Breast epithelium (tissue), 4 donors: ENCODE measurements around the gene ARMC9. TPM values are rescaled to one million over a fixed set of nuclear protein-coding genes. Genes with fewer than 3 reads are reported as not detected.

Experiments used
- DNase-seq, 2 donors: peaks; one replicate each; pipeline ENCODE4 v3.0.0-alpha.2; 2019; ENCODE audit warnings: low spot score in 2 of 2
- H3K27ac ChIP-seq, 2 donors: fragments of 200-600 bp; sonication (generic) in 1 of 2; one replicate each; pipeline ENCODE4 v1.5.1; 2016 to 2019; ENCODE audit warnings: mild to moderate bottlenecking in 1 of 2
- H3K27me3 ChIP-seq, 2 donors: fragments of 200-600 bp; sonication (generic) in 1 of 2; one replicate each; pipeline versions ENCODE4 v1.5.1 to v1.6.0; 2017 to 2019; ENCODE audit warnings: control low read depth in 1 of 2, mild to moderate bottlenecking in 1 of 2
- H3K36me3 ChIP-seq: fragments of 200-600 bp; one replicate; pipeline ENCODE4 v1.5.1; 2019
- H3K4me1 ChIP-seq, 2 donors: fragments of 200-600 bp; sonication (generic); one replicate each; pipeline ENCODE4 v1.5.1; 2016 to 2019; ENCODE audit warnings: control low read depth in 1 of 2
- H3K4me3 ChIP-seq, 3 donors: fragments of 200-600 bp; sonication (generic); 1 replicate in 2 of 3; 2 replicates in 1 of 3; pipeline ENCODE4 v1.5.1; 2016 to 2019; ENCODE audit warnings: mild to moderate bottlenecking in 3 of 3, moderate library complexity in 2 of 3
- H3K9me3 ChIP-seq, 2 donors: fragments of 200-600 bp; sonication (generic) in 1 of 2; one replicate each; pipeline ENCODE4 v1.5.1; 2016 to 2019; ENCODE audit warnings: control low read depth in 1 of 2
- POLR2A ChIP-seq: fragments of 450-650 bp; IDR thresholded peaks from one replicate; pipeline ENCODE4 v1.6.1; 2016; ENCODE audit warnings: antibody characterized with exemption, mild to moderate bottlenecking, moderate library complexity
- POLR2AphosphoS5 ChIP-seq, 3 donors: sonication (generic); formaldehyde crosslinking; IDR thresholded peaks; one replicate each; pipeline ENCODE4 v1.6.1; 2017; ENCODE audit warnings: antibody characterized with exemption in 3 of 3
- intact Hi-C: fragments of 100-400 bp; cut with DNase I; formaldehyde crosslinking; loops from one replicate; pipeline ENCODE4 v1.15.1; 2023; ENCODE audit warnings: low total_unique reads
- total RNA-seq, 3 donors: library from RNA; depleted of rRNA; stranded (reverse); fragments of >200 nt; gene quantifications; one replicate each; pipeline ENCODE4 v1.1.0, GENCODE V29; 2016
- TF ChIP-seq, protein P1 (sequence below), 3 donors: fragments of 450-650 bp; IDR thresholded peaks; one replicate each; pipeline ENCODE4 v1.5.1; 2016 to 2017; ENCODE audit warnings: antibody characterized with exemption in 3 of 3, mild to moderate bottlenecking in 3 of 3, moderate library complexity in 3 of 3

The ARMC9 gene
- total RNA-seq, 3 donors from 2014 or later: 4.0 to 20.8 (median 18.0) TPM

GRCh38 chr2:231197706-231198290, 633 bp upstream of the ARMC9 start:
- no peak for TF ChIP-seq POLR2A
- no peaks in the 10 kb centered on the region for H3K9me3 ChIP-seq
- H3K36me3 ChIP-seq: no peaks in the 10 kb centered on the region
- DNase-seq: no peak
- H3K4me3 ChIP-seq: peak overlapping the region; percentile 76 to 84 (median 80)
- H3K4me1 ChIP-seq: peaks cover 0 to 2% of the 10 kb centered on the region in 2 donors
- intact Hi-C loops: no loop called here
- H3K27me3 ChIP-seq: no peaks in the 10 kb centered on the region
- H3K27ac ChIP-seq: peak overlapping the region; percentile 55 to 61

GRCh38 chr2:231199219-231199618, 788 bp downstream of the ARMC9 start:
- Histone ChIP-seq H3K9me3 (no peaks in the 10 kb centered on the region), H3K4me1 (peaks cover 0 to 2% of the 10 kb centered on the region in 2 donors), H3K27me3 (no peaks in the 10 kb centered on the region), H3K36me3 (no peaks in the 10 kb centered on the region), H3K4me3 (peak overlapping the region; percentile 76 to 84 (median 80)), H3K27ac (peak overlapping the region in 1 of 2 donors; percentile 61)
- intact Hi-C loops: no loop called here
- no peak for TF ChIP-seq POLR2AphosphoS5 (IDR thresholded peaks at IDR 0.05)
- TF ChIP-seq, protein P1, sequence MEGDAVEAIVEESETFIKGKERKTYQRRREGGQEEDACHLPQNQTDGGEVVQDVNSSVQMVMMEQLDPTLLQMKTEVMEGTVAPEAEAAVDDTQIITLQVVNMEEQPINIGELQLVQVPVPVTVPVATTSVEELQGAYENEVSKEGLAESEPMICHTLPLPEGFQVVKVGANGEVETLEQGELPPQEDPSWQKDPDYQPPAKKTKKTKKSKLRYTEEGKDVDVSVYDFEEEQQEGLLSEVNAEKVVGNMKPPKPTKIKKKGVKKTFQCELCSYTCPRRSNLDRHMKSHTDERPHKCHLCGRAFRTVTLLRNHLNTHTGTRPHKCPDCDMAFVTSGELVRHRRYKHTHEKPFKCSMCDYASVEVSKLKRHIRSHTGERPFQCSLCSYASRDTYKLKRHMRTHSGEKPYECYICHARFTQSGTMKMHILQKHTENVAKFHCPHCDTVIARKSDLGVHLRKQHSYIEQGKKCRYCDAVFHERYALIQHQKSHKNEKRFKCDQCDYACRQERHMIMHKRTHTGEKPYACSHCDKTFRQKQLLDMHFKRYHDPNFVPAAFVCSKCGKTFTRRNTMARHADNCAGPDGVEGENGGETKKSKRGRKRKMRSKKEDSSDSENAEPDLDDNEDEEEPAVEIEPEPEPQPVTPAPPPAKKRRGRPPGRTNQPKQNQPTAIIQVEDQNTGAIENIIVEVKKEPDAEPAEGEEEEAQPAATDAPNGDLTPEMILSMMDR (IDR thresholded peaks at IDR 0.05): no peak
- TF ChIP-seq POLR2A: no peak
- no peak for DNase-seq

DNA sequence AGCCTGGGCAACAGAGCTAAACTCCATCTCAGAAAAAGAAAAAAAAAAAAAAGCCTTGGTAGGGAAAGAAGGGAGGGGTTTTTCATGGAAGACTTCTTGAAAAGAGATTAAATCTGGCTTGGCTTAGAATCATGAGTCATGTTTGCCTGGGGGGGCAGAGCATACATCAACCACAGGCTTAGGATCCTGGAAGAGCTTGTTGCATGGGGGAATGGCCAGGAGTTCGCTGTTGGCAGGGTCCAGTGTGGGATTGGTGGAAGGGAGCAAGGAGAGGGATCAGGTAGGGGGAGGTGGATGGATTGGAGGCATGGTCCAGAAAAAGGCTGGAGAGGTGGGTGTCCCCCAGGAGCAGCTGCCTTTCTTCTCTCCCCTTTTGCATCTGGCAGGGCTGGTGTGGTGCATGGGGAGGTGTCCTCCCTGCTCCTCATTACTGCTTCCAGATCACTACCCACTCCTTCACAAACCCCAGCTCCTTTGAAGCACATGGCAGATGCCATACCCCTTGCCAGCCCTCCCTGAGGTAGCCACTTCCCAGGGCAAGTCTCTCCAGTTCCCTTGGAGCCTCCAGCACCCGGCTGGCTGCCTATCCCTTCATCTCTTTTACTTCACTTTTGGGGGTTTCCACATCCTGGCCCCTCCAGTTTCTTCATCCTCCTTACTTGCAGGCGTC, 2.5 kb downstream of the ARMC9 start:
- H3K4me3 ChIP-seq: peak overlapping the region in 1 of 3 donors; percentile 1
- no peaks in the 10 kb centered on the region for H3K9me3 ChIP-seq
- intact Hi-C loops: no loop called here
- peaks cover 0 to 2% of the 10 kb centered on the region in 2 donors for H3K4me1 ChIP-seq
- no peak for DNase-seq
- TF ChIP-seq, protein P1 (IDR thresholded peaks at IDR 0.05): no peak
- TF ChIP-seq POLR2AphosphoS5 (IDR thresholded peaks at IDR 0.05) (no peak), POLR2A (no peak)
- H3K27me3 ChIP-seq: no peaks in the 10 kb centered on the region
- no peak overlapping the region for H3K27ac ChIP-seq
- no peaks in the 10 kb centered on the region for H3K36me3 ChIP-seq

DNA sequence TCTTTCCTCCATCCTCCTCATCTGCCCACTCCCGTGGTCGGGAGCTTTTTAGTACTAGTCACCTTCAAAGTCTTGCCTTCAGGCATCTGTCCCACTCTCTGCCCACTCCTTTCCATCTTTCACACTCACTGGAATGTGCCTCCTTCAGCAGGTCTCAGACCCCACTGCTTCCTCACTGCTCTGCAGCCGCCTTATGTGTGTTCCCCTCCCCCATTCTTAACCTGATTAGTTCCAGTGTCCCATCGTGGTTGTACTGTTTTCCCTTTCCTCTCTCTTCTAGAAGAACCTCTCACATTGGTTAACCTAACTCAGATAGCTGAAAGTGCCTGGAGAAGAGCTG, 3.0 kb downstream of the ARMC9 start:
- H3K4me3 ChIP-seq: no peak overlapping the region

GRCh38 chr2:231203087-231203486, 4.7 kb downstream of the ARMC9 start:
- no peaks in the 10 kb centered on the region for H3K36me3 ChIP-seq
- DNase-seq: no peak
- intact Hi-C loops: no loop called here
- H3K27me3 ChIP-seq: no peaks in the 10 kb centered on the region
- H3K4me1 ChIP-seq: peaks cover 0 to 2% of the 10 kb centered on the region in 2 donors
- H3K27ac ChIP-seq: no peak overlapping the region
- no peak overlapping the region for H3K4me3 ChIP-seq
- TF ChIP-seq, protein P1 (IDR thresholded peaks at IDR 0.05): no peak
- no peak for TF ChIP-seq POLR2A
- no peak for TF ChIP-seq POLR2AphosphoS5 (IDR thresholded peaks at IDR 0.05)
- H3K9me3 ChIP-seq: no peaks in the 10 kb centered on the region

More for the DNA sequence above, 3.0 kb downstream of the ARMC9 start:
- TF ChIP-seq, protein P1 (IDR thresholded peaks at IDR 0.05): no peak
- no peak for TF ChIP-seq POLR2A
- no peak for TF ChIP-seq POLR2AphosphoS5 (IDR thresholded peaks at IDR 0.05)
- no peak for DNase-seq
- intact Hi-C loops: no loop called here
- H3K36me3 ChIP-seq: no peaks in the 10 kb centered on the region
- no peaks in the 10 kb centered on the region for H3K27me3 ChIP-seq
- peaks cover 0 to 2% of the 10 kb centered on the region in 2 donors for H3K4me1 ChIP-seq
- H3K27ac ChIP-seq: no peak overlapping the region
- no peaks in the 10 kb centered on the region for H3K9me3 ChIP-seq
